HepG2 (cell line): ENCODE results near the gene PDZD7. TPM values are rescaled to one million over a fixed set of nuclear protein-coding genes. Genes with fewer than 3 reads are reported as not detected.

Experiments used
- CEBPG ChIP-seq: IDR thresholded peaks from 2 replicates; pipeline ENCODE4 v1.6.1; 2016
- GFI1 ChIP-seq: sonication (generic); formaldehyde crosslinking; IDR thresholded peaks from 2 replicates; pipeline ENCODE4 v1.5.0; 2020; ENCODE audit warnings: missing genetic modification reagents, mild to moderate bottlenecking, borderline replicate concordance
- HES4 ChIP-seq: sonication (generic); formaldehyde crosslinking; IDR thresholded peaks from 2 replicates; pipeline ENCODE4 v1.9.0; 2021; ENCODE audit warnings: mild to moderate bottlenecking, missing genetic modification reagents, borderline replicate concordance
- HNRNPL ChIP-seq: fragments of 200-400 bp; formaldehyde crosslinking; IDR thresholded peaks from 2 replicates; pipeline ENCODE4 v1.6.1; 2017; ENCODE audit warnings: mild to moderate bottlenecking, low read depth, low read length
- HNRNPLL ChIP-seq: fragments of 200-400 bp; formaldehyde crosslinking; IDR thresholded peaks from 2 replicates; pipeline ENCODE4 v1.6.1; 2017; ENCODE audit warnings: mild to moderate bottlenecking, low read depth, low read length; ENCODE audit not compliant: poor library complexity, severe bottlenecking
- KDM6A ChIP-seq: IDR thresholded peaks from 2 replicates; pipeline ENCODE4 v1.6.1; 2016; ENCODE audit warnings: low read depth
- MED8 ChIP-seq: sonication (generic); formaldehyde crosslinking; IDR thresholded peaks from 2 replicates; pipeline ENCODE4 v1.8.1; 2023; ENCODE audit warnings: mild to moderate bottlenecking, missing genetic modification reagents; ENCODE audit not compliant: insufficient replicate concordance
- MTA1 ChIP-seq: sonication (generic); formaldehyde crosslinking; IDR thresholded peaks from 2 replicates; pipeline ENCODE4 v1.4.0; 2020; ENCODE audit warnings: missing genetic modification reagents, mild to moderate bottlenecking, borderline replicate concordance
- MTA3 ChIP-seq: sonication (generic); formaldehyde crosslinking; IDR thresholded peaks from 2 replicates; pipeline ENCODE4 v1.4.0; 2020; ENCODE audit warnings: missing genetic modification reagents
- NFIC ChIP-seq: IDR thresholded peaks from 2 replicates; pipeline ENCODE4 v1.6.1; 2012; ENCODE audit warnings: mild to moderate bottlenecking, low read length, inconsistent platforms
- NR2F6 ChIP-seq, 2 experiments: IDR thresholded peaks; 2 replicates each; pipeline ENCODE4 v1.6.1; 2016; ENCODE audit warnings: antibody characterized with exemption in 1 of 2, mild to moderate bottlenecking in 1 of 2
- PRMT3 ChIP-seq: sonication (generic); formaldehyde crosslinking; IDR thresholded peaks from 2 replicates; pipeline ENCODE4 v1.8.1; 2022; ENCODE audit warnings: low read depth, mild to moderate bottlenecking, moderate library complexity, missing genetic modification reagents, borderline replicate concordance
- RBFOX2 ChIP-seq: fragments of 200-400 bp; formaldehyde crosslinking; IDR thresholded peaks from 2 replicates; pipeline ENCODE4 v1.6.1; 2017; ENCODE audit warnings: low read depth, mild to moderate bottlenecking, low read length
- SMAD1 ChIP-seq: sonication (generic); formaldehyde crosslinking; IDR thresholded peaks from 2 replicates; pipeline ENCODE4 v1.4.0; 2020; ENCODE audit warnings: missing genetic modification reagents, low read depth, mild to moderate bottlenecking, borderline replicate concordance
- SRSF9 ChIP-seq: fragments of 200-400 bp; formaldehyde crosslinking; IDR thresholded peaks from 2 replicates; pipeline ENCODE4 v1.6.1; 2018; ENCODE audit warnings: borderline replicate concordance, mild to moderate bottlenecking, low read depth, low read length; ENCODE audit not compliant: insufficient read depth, poor library complexity, severe bottlenecking
- ZBTB7A ChIP-seq: sonication (generic); formaldehyde crosslinking; IDR thresholded peaks from 2 replicates; pipeline ENCODE4 v1.8.0; 2022; ENCODE audit warnings: mild to moderate bottlenecking, missing genetic modification reagents
- ZFP36 ChIP-seq: fragments of 150-350 bp; IDR thresholded peaks from 2 replicates; pipeline ENCODE4 v1.6.1; 2018; ENCODE audit warnings: borderline replicate concordance, low read length, low read depth; ENCODE audit not compliant: partially characterized antibody
- ZNF556 ChIP-seq: sonication (generic); formaldehyde crosslinking; IDR thresholded peaks from 2 replicates; pipeline ENCODE4 v1.4.0; 2020; ENCODE audit warnings: mild to moderate bottlenecking, missing genetic modification reagents, borderline replicate concordance
- ZNF746 ChIP-seq: sonication (generic); formaldehyde crosslinking; IDR thresholded peaks from 2 replicates; pipeline ENCODE4 v1.8.0; 2022; ENCODE audit warnings: mild to moderate bottlenecking, missing genetic modification reagents
- polyA plus RNA-seq, 8 experiments: library from polyadenylated mRNA; depleted of rRNA in 3 of 8; stranded (reverse) in 7 of 8; unstranded in 1 of 8; fragments of >200 nt; fragmentation: Illumina TruSeq in 4 of 8; extraction: Trizol in 4 of 8; gene quantifications; 2 replicates each; pipeline versions ENCODE4 v1.2.1 to v1.2.3, GENCODE V29; 2011 to 2016; ENCODE audit warnings: low read depth in 4 of 8, missing spikeins in 1 of 8, mixed read lengths in 1 of 8; ENCODE audit not compliant: insufficient read depth in 1 of 8
- total RNA-seq, 5 experiments: library from RNA; depleted of rRNA; stranded (reverse); fragments of >200 nt; fragmentation: Illumina TruSeq; extraction: Trizol; gene quantifications; 2 replicates each; pipeline ENCODE4 v1.2.3, GENCODE V29; 2016; ENCODE audit warnings: low read depth in 1 of 5
- TF ChIP-seq, protein P1 (sequence below): sonication (generic); formaldehyde crosslinking; IDR thresholded peaks from 2 replicates; pipeline ENCODE4 v1.5.1; 2020; ENCODE audit warnings: mild to moderate bottlenecking, moderate library complexity, missing genetic modification reagents
- TF ChIP-seq, protein P2 (sequence below): sonication (generic); formaldehyde crosslinking; IDR thresholded peaks from 2 replicates; pipeline ENCODE4 v1.8.1; 2022; ENCODE audit warnings: low read depth, mild to moderate bottlenecking, missing genetic modification reagents
- TF ChIP-seq, protein P3 (sequence below), 2 experiments: fragments of 450-650 bp in 1 of 2; sonication (generic) in 1 of 2; formaldehyde crosslinking; IDR thresholded peaks; 2 replicates each; pipeline versions ENCODE4 v1.5.0 to v1.8.0; 2020 to 2022; ENCODE audit warnings: mild to moderate bottlenecking in 1 of 2, missing genetic modification reagents in 1 of 2
- TF ChIP-seq, protein P4 (sequence below): sonication (generic); formaldehyde crosslinking; IDR thresholded peaks from 2 replicates; pipeline ENCODE4 v1.5.0; 2020; ENCODE audit warnings: missing genetic modification reagents

PDZD7 gene
- total and polyA plus RNA-seq, 2 of the 13 experiments (the other 11 are each of a cell fraction or from before 2014, with no cell fraction given) = 0.58 to 0.73 TPM

DNA sequence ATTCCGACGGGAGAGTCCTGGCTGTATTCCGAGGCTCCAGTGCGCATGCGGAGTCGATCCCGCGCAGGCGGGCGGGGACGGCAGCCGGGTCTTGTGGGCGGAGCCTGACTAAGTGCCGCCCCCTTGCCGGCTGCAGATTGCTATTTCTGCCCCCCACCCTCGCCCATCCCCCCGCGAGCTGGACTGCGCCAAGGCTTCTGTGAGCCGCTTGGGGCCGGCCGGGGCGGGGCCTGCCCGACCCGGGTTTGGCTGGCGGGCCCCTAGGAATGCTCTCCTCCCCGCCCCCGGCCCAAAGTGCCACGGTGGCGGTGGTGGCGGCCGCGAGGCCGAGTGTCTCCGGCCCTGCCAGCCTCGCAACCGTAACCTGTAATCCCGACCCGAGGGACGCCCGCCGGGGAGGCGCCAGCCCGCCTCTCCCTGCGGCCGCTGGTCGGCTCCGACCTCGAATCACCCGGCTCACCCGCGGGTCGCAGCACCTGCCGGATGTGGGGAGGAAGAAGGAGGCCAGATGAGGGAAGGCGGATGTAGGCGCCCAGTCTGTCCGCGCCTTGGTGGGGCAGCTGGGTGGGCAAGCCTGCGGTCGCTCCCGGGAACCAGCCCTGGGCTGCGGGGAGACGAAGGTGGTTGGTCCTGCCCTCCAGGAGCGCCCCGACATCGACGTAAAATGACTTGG is 30.2 kb upstream of the PDZD7 start (continued):
- TF ChIP-seq, protein P1, sequence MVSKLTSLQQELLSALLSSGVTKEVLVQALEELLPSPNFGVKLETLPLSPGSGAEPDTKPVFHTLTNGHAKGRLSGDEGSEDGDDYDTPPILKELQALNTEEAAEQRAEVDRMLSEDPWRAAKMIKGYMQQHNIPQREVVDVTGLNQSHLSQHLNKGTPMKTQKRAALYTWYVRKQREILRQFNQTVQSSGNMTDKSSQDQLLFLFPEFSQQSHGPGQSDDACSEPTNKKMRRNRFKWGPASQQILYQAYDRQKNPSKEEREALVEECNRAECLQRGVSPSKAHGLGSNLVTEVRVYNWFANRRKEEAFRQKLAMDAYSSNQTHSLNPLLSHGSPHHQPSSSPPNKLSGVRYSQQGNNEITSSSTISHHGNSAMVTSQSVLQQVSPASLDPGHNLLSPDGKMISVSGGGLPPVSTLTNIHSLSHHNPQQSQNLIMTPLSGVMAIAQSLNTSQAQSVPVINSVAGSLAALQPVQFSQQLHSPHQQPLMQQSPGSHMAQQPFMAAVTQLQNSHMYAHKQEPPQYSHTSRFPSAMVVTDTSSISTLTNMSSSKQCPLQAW (CRISPR knock-in tag) = no peak; the same call in none of the 2 replicates
- TF ChIP-seq, protein P2, sequence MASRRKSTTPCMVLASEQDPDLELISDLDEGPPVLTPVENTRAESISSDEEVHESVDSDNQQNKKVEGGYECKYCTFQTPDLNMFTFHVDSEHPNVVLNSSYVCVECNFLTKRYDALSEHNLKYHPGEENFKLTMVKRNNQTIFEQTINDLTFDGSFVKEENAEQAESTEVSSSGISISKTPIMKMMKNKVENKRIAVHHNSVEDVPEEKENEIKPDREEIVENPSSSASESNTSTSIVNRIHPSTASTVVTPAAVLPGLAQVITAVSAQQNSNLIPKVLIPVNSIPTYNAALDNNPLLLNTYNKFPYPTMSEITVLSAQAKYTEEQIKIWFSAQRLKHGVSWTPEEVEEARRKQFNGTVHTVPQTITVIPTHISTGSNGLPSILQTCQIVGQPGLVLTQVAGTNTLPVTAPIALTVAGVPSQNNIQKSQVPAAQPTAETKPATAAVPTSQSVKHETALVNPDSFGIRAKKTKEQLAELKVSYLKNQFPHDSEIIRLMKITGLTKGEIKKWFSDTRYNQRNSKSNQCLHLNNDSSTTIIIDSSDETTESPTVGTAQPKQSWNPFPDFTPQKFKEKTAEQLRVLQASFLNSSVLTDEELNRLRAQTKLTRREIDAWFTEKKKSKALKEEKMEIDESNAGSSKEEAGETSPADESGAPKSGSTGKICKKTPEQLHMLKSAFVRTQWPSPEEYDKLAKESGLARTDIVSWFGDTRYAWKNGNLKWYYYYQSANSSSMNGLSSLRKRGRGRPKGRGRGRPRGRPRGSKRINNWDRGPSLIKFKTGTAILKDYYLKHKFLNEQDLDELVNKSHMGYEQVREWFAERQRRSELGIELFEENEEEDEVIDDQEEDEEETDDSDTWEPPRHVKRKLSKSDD (CRISPR knock-in tag) = no peak
- TF ChIP-seq KDM6A (CRISPR knock-in tag) (peak; percentile 18; the same call in 1 of the 2 replicates), SRSF9 (no peak), NFIC (no peak), ZBTB7A (0 out of 2 replicates have a peak, but pooled peaks have one; percentile 41), HNRNPLL (peak; percentile 67), HES4 (CRISPR knock-in tag) (no peak), RBFOX2 (peak; percentile 100), SMAD1 (CRISPR knock-in tag) (no peak), MTA1 (CRISPR knock-in tag) (peak; percentile 66; the same call in 1 of the 2 replicates), MED8 (CRISPR knock-in tag) (peak; percentile 88), ZNF556 (CRISPR knock-in tag) (0 out of 2 replicates have a peak, but pooled peaks have one; percentile 36), ZFP36 (no peak), NR2F6 (IDR thresholded peaks at IDR 0.05) (no peak), NR2F6 (CRISPR knock-in tag; IDR thresholded peaks at IDR 0.05) (peak; percentile 28; the same call in 1 of the 2 replicates), CEBPG (CRISPR knock-in tag) (no peak; the same call in 1 of the 2 replicates), GFI1 (CRISPR knock-in tag) (peak; percentile 81), MTA3 (CRISPR knock-in tag) (no peak), PRMT3 (CRISPR knock-in tag) (no peak), ZNF746 (CRISPR knock-in tag) (peak; percentile 39; the same call in 1 of the 2 replicates), HNRNPL (no peak)
- TF ChIP-seq, protein P3, sequence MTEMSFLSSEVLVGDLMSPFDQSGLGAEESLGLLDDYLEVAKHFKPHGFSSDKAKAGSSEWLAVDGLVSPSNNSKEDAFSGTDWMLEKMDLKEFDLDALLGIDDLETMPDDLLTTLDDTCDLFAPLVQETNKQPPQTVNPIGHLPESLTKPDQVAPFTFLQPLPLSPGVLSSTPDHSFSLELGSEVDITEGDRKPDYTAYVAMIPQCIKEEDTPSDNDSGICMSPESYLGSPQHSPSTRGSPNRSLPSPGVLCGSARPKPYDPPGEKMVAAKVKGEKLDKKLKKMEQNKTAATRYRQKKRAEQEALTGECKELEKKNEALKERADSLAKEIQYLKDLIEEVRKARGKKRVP (CRISPR knock-in tag; IDR thresholded peaks at IDR 0.05) = peak in 1 of 2 experiments; percentile 15; a peak in 1 of 4 replicates
- TF ChIP-seq, protein P4, sequence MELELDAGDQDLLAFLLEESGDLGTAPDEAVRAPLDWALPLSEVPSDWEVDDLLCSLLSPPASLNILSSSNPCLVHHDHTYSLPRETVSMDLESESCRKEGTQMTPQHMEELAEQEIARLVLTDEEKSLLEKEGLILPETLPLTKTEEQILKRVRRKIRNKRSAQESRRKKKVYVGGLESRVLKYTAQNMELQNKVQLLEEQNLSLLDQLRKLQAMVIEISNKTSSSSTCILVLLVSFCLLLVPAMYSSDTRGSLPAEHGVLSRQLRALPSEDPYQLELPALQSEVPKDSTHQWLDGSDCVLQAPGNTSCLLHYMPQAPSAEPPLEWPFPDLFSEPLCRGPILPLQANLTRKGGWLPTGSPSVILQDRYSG (CRISPR knock-in tag) = no peak
